Thyroid gland (tissue), 4 donors: Measurements from ENCODE around the gene NEK5. TPM values are rescaled to one million over a fixed set of nuclear protein-coding genes. Genes with fewer than 3 reads are reported as not detected.
A peak's percentile ranks its signal among the peaks of the same experiment; 100 is the strongest.

Experiments
- DNase-seq, 2 donors: peaks; one replicate each; pipeline ENCODE4 v3.0.0-alpha.2; 2019
- H3K27ac ChIP-seq, 3 donors: fragments of 200-600 bp; sonication (generic); 1 replicate in 2 of 3; 2 replicates in 1 of 3; pipeline ENCODE4 v1.5.1; 2016 to 2019; ENCODE audit warnings: mild to moderate bottlenecking in 1 of 3, moderate library complexity in 1 of 3
- H3K27me3 ChIP-seq: fragments of 200-600 bp; sonication (generic); one replicate; pipeline ENCODE4 v1.5.1; 2019
- H3K36me3 ChIP-seq, 2 donors: fragments of 200-600 bp; sonication (generic); one replicate each; pipeline ENCODE4 v1.5.1; 2016 to 2019
- H3K4me1 ChIP-seq, 2 donors: fragments of 200-600 bp; sonication (generic); one replicate each; pipeline ENCODE4 v1.5.1; 2017 to 2019
- H3K4me3 ChIP-seq, 3 donors: fragments of 200-600 bp; sonication (generic); replicated peaks in 1 of 3; 1 replicate in 2 of 3; 2 replicates in 1 of 3; pipeline ENCODE4 v1.5.1; 2016; ENCODE audit warnings: mild to moderate bottlenecking in 1 of 3
- H3K9me3 ChIP-seq: fragments of 200-600 bp; sonication (generic); one replicate; pipeline ENCODE4 v1.5.1; 2017
- POLR2A ChIP-seq, 2 donors: fragments of 450-650 bp; IDR thresholded peaks; one replicate each; pipeline ENCODE4 v1.6.1; 2017; ENCODE audit warnings: antibody characterized with exemption in 2 of 2, mild to moderate bottlenecking in 2 of 2, moderate library complexity in 1 of 2
- WGBS, 2 donors: methylation state at CpG; one replicate each; pipeline ENCODE4 v1.1.5; 2017; 5-methylcytosine and 5-hydroxymethylcytosine counted together
- intact Hi-C: fragments of 100-400 bp; cut with DNase I; formaldehyde crosslinking; loops from one replicate; pipeline ENCODE4 v1.15.1; 2023
- total RNA-seq, 4 donors: library from RNA; depleted of rRNA; stranded (reverse); fragments of >200 nt; gene quantifications; one replicate each; pipeline ENCODE4 v1.2.3, GENCODE V29; 2016
- TF ChIP-seq, protein P1 (sequence below), 6 experiments: fragments of 200-600 bp in 3 of 6; fragments of 450-650 bp in 3 of 6; sonication (generic) in 3 of 6; IDR thresholded peaks; one replicate each; pipeline ENCODE4 v1.5.1; 2016 to 2019; ENCODE audit warnings: antibody characterized with exemption in 6 of 6, mild to moderate bottlenecking in 2 of 6, inconsistent platforms in 1 of 6, moderate library complexity in 1 of 6

Gene NEK5
- total RNA-seq, 4 donors from 2014 or later = 0.13 to 0.73 (median 0.48) TPM

DNA sequence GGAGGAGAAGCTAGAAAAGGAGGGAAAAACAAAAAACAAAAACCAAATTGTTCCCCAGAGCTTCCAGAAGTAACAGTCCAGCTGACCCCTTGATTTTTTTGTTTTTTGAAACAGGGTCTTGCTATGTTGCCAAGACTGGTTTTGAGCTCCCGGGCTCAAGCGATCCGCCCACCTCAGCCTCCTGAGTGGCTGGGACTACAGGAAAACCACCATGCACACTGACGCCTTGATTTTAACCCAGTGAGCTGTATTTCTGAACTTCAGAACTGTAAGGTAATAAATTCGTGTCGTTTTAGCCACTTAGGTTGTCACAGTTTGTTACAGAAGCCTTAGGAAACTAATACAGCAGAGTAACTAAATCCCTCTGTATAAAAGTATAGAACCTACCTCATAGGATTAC is 31.6 kb upstream of the NEK5 start:
- Histone ChIP-seq H3K4me3 (no peak overlapping the region), H3K4me1 (peaks cover 2 to 5% of the 10 kb centered on the region in 2 donors), H3K36me3 (no peaks in the 10 kb centered on the region), H3K9me3 (no peaks in the 10 kb centered on the region), H3K27me3 (no peaks in the 10 kb centered on the region), H3K27ac (no peak overlapping the region)
- WGBS, 2 donors = 91% methylated on average over 6 of the region's 6 CpGs
- DNase-seq = no peak
- TF ChIP-seq POLR2A (IDR thresholded peaks at IDR 0.05) = no peak
- TF ChIP-seq, protein P1, sequence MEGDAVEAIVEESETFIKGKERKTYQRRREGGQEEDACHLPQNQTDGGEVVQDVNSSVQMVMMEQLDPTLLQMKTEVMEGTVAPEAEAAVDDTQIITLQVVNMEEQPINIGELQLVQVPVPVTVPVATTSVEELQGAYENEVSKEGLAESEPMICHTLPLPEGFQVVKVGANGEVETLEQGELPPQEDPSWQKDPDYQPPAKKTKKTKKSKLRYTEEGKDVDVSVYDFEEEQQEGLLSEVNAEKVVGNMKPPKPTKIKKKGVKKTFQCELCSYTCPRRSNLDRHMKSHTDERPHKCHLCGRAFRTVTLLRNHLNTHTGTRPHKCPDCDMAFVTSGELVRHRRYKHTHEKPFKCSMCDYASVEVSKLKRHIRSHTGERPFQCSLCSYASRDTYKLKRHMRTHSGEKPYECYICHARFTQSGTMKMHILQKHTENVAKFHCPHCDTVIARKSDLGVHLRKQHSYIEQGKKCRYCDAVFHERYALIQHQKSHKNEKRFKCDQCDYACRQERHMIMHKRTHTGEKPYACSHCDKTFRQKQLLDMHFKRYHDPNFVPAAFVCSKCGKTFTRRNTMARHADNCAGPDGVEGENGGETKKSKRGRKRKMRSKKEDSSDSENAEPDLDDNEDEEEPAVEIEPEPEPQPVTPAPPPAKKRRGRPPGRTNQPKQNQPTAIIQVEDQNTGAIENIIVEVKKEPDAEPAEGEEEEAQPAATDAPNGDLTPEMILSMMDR (IDR thresholded peaks at IDR 0.05) = no peak
- intact Hi-C loops = no loop called here

DNA sequence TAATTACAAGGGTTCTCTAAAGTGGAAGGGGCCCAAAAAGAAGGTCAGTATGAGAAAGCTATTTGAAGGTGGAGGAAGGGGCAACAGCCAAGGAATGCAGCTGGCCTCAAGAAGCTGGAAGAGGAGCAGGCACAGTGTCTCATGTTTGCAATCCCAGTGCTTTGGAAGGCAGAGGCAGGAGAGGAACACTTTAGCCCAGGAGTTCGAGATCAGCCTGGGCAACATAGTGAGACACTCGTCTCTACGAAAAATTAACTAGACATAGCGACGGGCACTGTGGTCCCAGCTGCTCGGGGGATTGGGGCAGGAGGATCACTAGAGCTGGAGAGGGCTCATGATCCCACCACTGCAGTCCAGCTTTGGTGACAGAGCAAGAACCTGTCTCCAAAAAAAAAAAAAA is 31.2 kb upstream of the NEK5 start:
- Histone ChIP-seq H3K27me3 (no peaks in the 10 kb centered on the region), H3K36me3 (no peaks in the 10 kb centered on the region), H3K4me1 (peaks cover 2 to 5% of the 10 kb centered on the region in 2 donors), H3K9me3 (no peaks in the 10 kb centered on the region), H3K4me3 (no peak overlapping the region), H3K27ac (no peak overlapping the region)
- no peak for DNase-seq
- intact Hi-C loops = no loop called here
- TF ChIP-seq POLR2A (IDR thresholded peaks at IDR 0.05) = no peak
- TF ChIP-seq, protein P1 (IDR thresholded peaks at IDR 0.05) = no peak
- 94 to 96% methylated on average over 6 of the region's 6 CpGs for WGBS, 2 donors

DNA sequence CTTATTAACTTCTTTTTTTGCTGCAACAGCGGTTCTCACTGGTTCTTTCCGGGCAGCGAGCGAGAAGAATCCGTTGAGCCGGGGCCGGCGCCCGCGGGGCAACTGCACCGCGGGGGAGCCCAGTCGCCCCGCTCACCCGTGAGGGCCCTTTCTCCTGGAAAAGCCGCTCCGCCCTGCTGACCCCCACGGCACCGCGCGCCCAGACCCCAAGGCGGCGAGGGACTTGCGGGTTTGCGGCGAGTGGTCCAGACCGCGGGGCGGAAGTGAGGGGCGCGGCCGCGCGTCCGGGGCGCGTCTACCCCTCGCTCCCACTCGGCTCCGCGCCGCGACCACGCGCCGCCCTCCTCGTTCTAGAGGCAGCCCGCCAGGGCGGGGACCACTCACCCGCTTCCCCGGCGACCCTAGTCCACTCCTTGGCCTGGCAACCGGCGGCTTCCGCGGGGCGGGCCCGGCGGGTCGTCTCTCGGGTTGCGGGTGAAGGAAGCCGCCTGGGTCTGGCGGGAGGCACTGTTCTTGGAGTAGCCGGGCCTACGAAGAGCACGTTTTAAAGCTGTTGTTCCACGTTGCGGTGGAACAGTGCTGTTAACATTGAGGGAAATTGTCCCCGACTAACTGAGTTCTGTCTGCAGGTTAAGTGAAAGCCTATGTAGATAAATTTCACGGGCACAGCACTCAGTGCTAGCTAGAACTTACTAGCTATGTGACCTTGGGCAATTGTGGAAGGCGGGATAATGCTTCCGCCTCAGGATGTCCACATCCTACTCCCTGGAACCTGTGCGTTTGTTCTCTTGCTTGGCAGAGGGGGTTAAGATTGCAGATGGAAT is 30.5 kb upstream of the NEK5 start, which contains the start of gene NEK3:
Gene NEK3 (minus strand): TSS at position 439 of the 824 bp plus-strand sequence. CDS start 3,406 bp downstream, outside the sequence.
- H3K9me3 ChIP-seq = no peaks in the 10 kb centered on the region
- H3K27me3 ChIP-seq = no peaks in the 10 kb centered on the region
- H3K36me3 ChIP-seq = no peaks in the 10 kb centered on the region
- peak in 1 of 2 donors; percentile 17 for TF ChIP-seq POLR2A (IDR thresholded peaks at IDR 0.05)
- TF ChIP-seq, protein P1 (IDR thresholded peaks at IDR 0.05) = no peak
- intact Hi-C loops = no loop called here
- peak; percentile 61 to 66 for DNase-seq
- 7 to 23% methylated on average over 10 to 29 of the region's 74 CpGs for WGBS, 2 donors
- H3K27ac ChIP-seq = peak within 1 kb of the TSS in 2 of 3 donors; percentile 85 to 87
- H3K4me1 ChIP-seq = peaks cover 2 to 5% of the 10 kb centered on the region in 2 donors
- H3K4me3 ChIP-seq = peak within 1 kb of the TSS; percentile 38 to 83 (median 41)

DNA sequence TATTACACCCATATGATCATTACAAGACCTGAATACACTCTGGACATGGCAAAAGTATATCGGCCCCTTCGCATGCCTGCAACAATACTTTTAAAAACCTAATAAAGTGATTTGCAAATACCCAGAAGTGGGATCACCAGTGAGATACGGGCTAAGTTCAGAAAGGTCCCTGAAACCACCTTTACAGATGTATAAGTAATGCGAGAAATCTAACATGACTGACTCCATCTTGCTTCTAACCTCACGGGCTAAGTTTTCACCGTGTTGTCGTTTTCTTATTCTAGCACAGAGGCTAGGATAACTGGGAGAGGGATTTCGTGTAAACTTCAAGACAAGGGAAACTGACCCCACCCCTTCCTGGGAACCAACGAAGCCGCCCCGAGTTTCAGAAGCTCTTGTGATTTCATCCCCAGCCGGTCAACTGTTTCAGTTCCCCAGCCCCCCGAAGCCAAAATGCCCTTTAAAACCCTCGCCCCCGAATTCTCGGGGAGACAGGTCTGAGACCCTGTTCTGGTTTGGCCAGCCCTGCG is 29.8 kb upstream of the NEK5 start:
- no peak for TF ChIP-seq POLR2A (IDR thresholded peaks at IDR 0.05)
- TF ChIP-seq, protein P1 (IDR thresholded peaks at IDR 0.05) = no peak
- H3K27me3 ChIP-seq = no peaks in the 10 kb centered on the region
- H3K4me3 ChIP-seq = peak overlapping the region; percentile 38 to 83 (median 41)
- 9 to 13% methylated on average over 17 of the region's 17 CpGs for WGBS, 2 donors
- peak; percentile 13 to 29 for DNase-seq
- H3K36me3 ChIP-seq = no peaks in the 10 kb centered on the region
- intact Hi-C loops = no loop called here
- H3K27ac ChIP-seq = peak overlapping the region in 2 of 3 donors; percentile 85 to 87
- H3K4me1 ChIP-seq = peaks cover 2 to 5% of the 10 kb centered on the region in 2 donors
- no peaks in the 10 kb centered on the region for H3K9me3 ChIP-seq
